Liver (tissue), 9 donors: ENCODE measurements around the gene CDH13. TPM values are rescaled to one million over a fixed set of nuclear protein-coding genes. Genes with fewer than 3 reads are reported as not detected.
A peak's percentile ranks its signal among the peaks of the same experiment; 100 is the strongest.

Experiments used
- DNase-seq: peaks from one replicate; pipeline ENCODE4 v3.0.0-alpha.2; 2017; ENCODE audit warnings: low spot score
- H3K27ac ChIP-seq, 2 donors: one replicate each; pipeline ENCODE4 v1.7.0; 2013; ENCODE audit warnings: inconsistent platforms in 2 of 2, low read length in 2 of 2, control low read depth in 1 of 2, low read depth in 1 of 2, mild to moderate bottlenecking in 1 of 2
- H3K27me3 ChIP-seq, 4 donors: one replicate each; pipeline versions ENCODE4 v1.6.1 to v1.7.0; 2013; ENCODE audit warnings: low read length in 3 of 4, inconsistent platforms in 1 of 4, mild to moderate bottlenecking in 1 of 4, moderate library complexity in 1 of 4; ENCODE audit not compliant: control insufficient read depth in 4 of 4, insufficient read depth in 4 of 4
- H3K36me3 ChIP-seq, 4 donors: one replicate each; pipeline versions ENCODE4 v1.6.1 to v1.7.0; 2013; ENCODE audit warnings: low read length in 3 of 4, mild to moderate bottlenecking in 3 of 4, low read depth in 1 of 4, moderate library complexity in 1 of 4; ENCODE audit not compliant: control insufficient read depth in 4 of 4, insufficient read depth in 3 of 4
- H3K4me1 ChIP-seq, 4 donors: one replicate each; pipeline versions ENCODE4 v1.6.1 to v1.7.0; 2013; ENCODE audit warnings: low read length in 3 of 4, mild to moderate bottlenecking in 3 of 4, moderate library complexity in 1 of 4; ENCODE audit not compliant: control insufficient read depth in 4 of 4, insufficient read depth in 4 of 4
- H3K4me3 ChIP-seq, 3 donors: one replicate each; pipeline versions ENCODE4 v1.6.1 to v1.7.0; 2013; ENCODE audit warnings: low read length in 3 of 3, control low read depth in 1 of 3, low read depth in 1 of 3, mild to moderate bottlenecking in 1 of 3
- H3K9ac ChIP-seq, 2 donors: one replicate each; pipeline ENCODE4 v1.7.0; 2013; ENCODE audit warnings: low read length in 2 of 2, mild to moderate bottlenecking in 2 of 2, moderate library complexity in 2 of 2, control low read depth in 1 of 2, low read depth in 1 of 2
- H3K9me3 ChIP-seq, 4 donors: one replicate each; pipeline versions ENCODE4 v1.6.1 to v1.7.0; 2013; ENCODE audit warnings: low read length in 3 of 4; ENCODE audit not compliant: control insufficient read depth in 4 of 4
- CTCF ChIP-seq: fragments of 150-350 bp; IDR thresholded peaks from 2 replicates; pipeline ENCODE4 v1.5.1; 2017; ENCODE audit warnings: improper control_type of control experiment, low read depth, low read length; ENCODE audit not compliant: missing input control
- EGR1 ChIP-seq, 2 donors: IDR thresholded peaks; 2 replicates each; pipeline ENCODE4 v1.6.1; 2016 to 2018; ENCODE audit warnings: antibody characterized with exemption in 2 of 2, low read depth in 2 of 2
- FOXA2 ChIP-seq: IDR thresholded peaks from 2 replicates; pipeline ENCODE4 v1.6.1; 2016; ENCODE audit warnings: antibody characterized with exemption
- GABPA ChIP-seq, 2 donors: IDR thresholded peaks in 1 of 2; conservative IDR thresholded peaks in 1 of 2; 2 replicates each; pipeline ENCODE4 v1.6.1; 2016; ENCODE audit warnings: antibody characterized with exemption in 2 of 2, mild to moderate bottlenecking in 1 of 2, moderate library complexity in 1 of 2
- HNF4A ChIP-seq, 2 donors: conservative IDR thresholded peaks; 2 replicates each; pipeline ENCODE4 v1.6.1; 2016; ENCODE audit warnings: antibody characterized with exemption in 2 of 2, mild to moderate bottlenecking in 2 of 2
- HNF4G ChIP-seq: IDR thresholded peaks from 2 replicates; pipeline ENCODE4 v1.6.1; 2016; ENCODE audit warnings: antibody characterized with exemption
- JUND ChIP-seq, 2 donors: IDR thresholded peaks; 2 replicates each; pipeline ENCODE4 v1.6.1; 2016; ENCODE audit warnings: antibody characterized with exemption in 2 of 2
- NR2F2 ChIP-seq: IDR thresholded peaks from 2 replicates; pipeline ENCODE4 v1.6.1; 2016; ENCODE audit warnings: antibody characterized with exemption
- RAD21 ChIP-seq, 2 donors: IDR thresholded peaks; 2 replicates each; pipeline ENCODE4 v1.6.1; 2016; ENCODE audit warnings: antibody characterized with exemption in 2 of 2, mild to moderate bottlenecking in 2 of 2
- REST ChIP-seq: IDR thresholded peaks from 2 replicates; pipeline ENCODE4 v1.6.1; 2016; ENCODE audit warnings: antibody characterized with exemption, mild to moderate bottlenecking
- RXRA ChIP-seq, 2 donors: IDR thresholded peaks; 2 replicates each; pipeline ENCODE4 v1.6.1; 2017 to 2018; ENCODE audit warnings: antibody characterized with exemption in 2 of 2, mild to moderate bottlenecking in 1 of 2
- TAF1 ChIP-seq: conservative IDR thresholded peaks from 2 replicates; pipeline ENCODE4 v1.6.1; 2016; ENCODE audit warnings: antibody characterized with exemption, mild to moderate bottlenecking
- YY1 ChIP-seq: IDR thresholded peaks from 2 replicates; pipeline ENCODE4 v1.6.1; 2016; ENCODE audit warnings: antibody characterized with exemption, mild to moderate bottlenecking
- ZBTB33 ChIP-seq: IDR thresholded peaks from 2 replicates; pipeline ENCODE4 v1.6.1; 2016; ENCODE audit warnings: antibody characterized with exemption
- WGBS: extraction: QIAGEN DNeasy Blood & Tissue Kit; methylation state at CpG from one replicate; pipeline ENCODE4 v1.1.7; 2013; 5-methylcytosine and 5-hydroxymethylcytosine counted together
- polyA plus RNA-seq, 2 donors: library from polyadenylated mRNA; stranded (reverse) in 1 of 2; unstranded in 1 of 2; fragments of 200-250 nt in 1 of 2; fragments of >200 nt in 1 of 2; fragmentation: Nextera tagmentation in 1 of 2; extraction: Ambion mirVana in 1 of 2; gene quantifications; one replicate each; pipeline versions ENCODE4 v1.2.1 to v1.2.3, GENCODE V29; 2013 to 2015
- total RNA-seq, 2 donors: library from RNA; depleted of rRNA; stranded (reverse); fragments of >200 nt; gene quantifications; one replicate each; pipeline ENCODE4 v1.2.3, GENCODE V29; 2014
- donor health status: healthy.
- donor health status: healthy.
- donor health status: healthy.
- donor health status: healthy.
- donor health status: healthy.

CDH13 gene
- total and polyA plus RNA-seq, 4 donors, result 0.21 to 1.5 (median 0.58) TPM

GRCh38 chr16:83285921-83286320 lies 659.2 kb downstream of the CDH13 start:
- H3K36me3 ChIP-seq, result no peaks in the 10 kb centered on the region
- TF ChIP-seq CTCF, result no peak
- no peak for TF ChIP-seq HNF4A (conservative IDR thresholded peaks at IDR 0.05)
- TF ChIP-seq HNF4G, result no peak
- TF ChIP-seq REST, result no peak
- TF ChIP-seq EGR1 (IDR thresholded peaks at IDR 0.05; ENCODE audit: low read depth in 2 of 2), result no peak
- TF ChIP-seq GABPA (IDR thresholded peaks at IDR 0.05 in 1 of 2, conservative IDR thresholded peaks at IDR 0.05 in 1 of 2), result no peak
- no peak overlapping the region for H3K4me3 ChIP-seq
- no peaks in the 10 kb centered on the region for H3K4me1 ChIP-seq
- no peak overlapping the region for H3K27ac ChIP-seq
- no peak overlapping the region for H3K9ac ChIP-seq
- 69% methylated on average over 6 of the region's 6 CpGs for WGBS
- no peaks in the 10 kb centered on the region for H3K9me3 ChIP-seq
- no peak for DNase-seq
- H3K27me3 ChIP-seq, result peaks cover 0 to 3% (median 0%) of the 10 kb centered on the region in 4 donors

- Histone ChIP-seq H3K4me1 (peaks cover 0 to 4% (median 0%) of the 10 kb centered on the region in 4 donors), H3K27me3 (peaks cover 0 to 3% (median 0%) of the 10 kb centered on the region in 4 donors), H3K9me3 (no peaks in the 10 kb centered on the region), H3K27ac (no peak overlapping the region), H3K36me3 (no peaks in the 10 kb centered on the region), H3K9ac (no peak overlapping the region), H3K4me3 (no peak overlapping the region)
- TF ChIP-seq RAD21 (IDR thresholded peaks at IDR 0.05) (no peak), EGR1 (IDR thresholded peaks at IDR 0.05; ENCODE audit: low read depth in 2 of 2) (no peak), FOXA2 (no peak), HNF4A (conservative IDR thresholded peaks at IDR 0.05) (no peak), RXRA (IDR thresholded peaks at IDR 0.05) (peak in 1 of 2 donors; percentile 7), YY1 (peak; percentile 15)
- no peak for DNase-seq
- 33% methylated on average over 2 of the region's 2 CpGs for WGBS
Measured at GRCh38 chr16:83296505-83296904, 669.7 kb downstream of the CDH13 start.

- Histone ChIP-seq H3K4me1 (peaks cover 0 to 4% (median 0%) of the 10 kb centered on the region in 4 donors), H3K27me3 (peaks cover 0 to 9% (median 0%) of the 10 kb centered on the region in 4 donors), H3K36me3 (no peaks in the 10 kb centered on the region), H3K9ac (no peak overlapping the region), H3K27ac (no peak overlapping the region), H3K4me3 (no peak overlapping the region), H3K9me3 (no peaks in the 10 kb centered on the region)
- no peak for DNase-seq
- no peak for TF ChIP-seq YY1
- TF ChIP-seq TAF1, result no peak
- no peak for TF ChIP-seq HNF4A (conservative IDR thresholded peaks at IDR 0.05)
- TF ChIP-seq ZBTB33, result no peak
- no peak for TF ChIP-seq JUND (IDR thresholded peaks at IDR 0.05)
- TF ChIP-seq REST, result no peak
- no peak for TF ChIP-seq NR2F2
- no peak for TF ChIP-seq RXRA (IDR thresholded peaks at IDR 0.05)
- no peak for TF ChIP-seq GABPA (IDR thresholded peaks at IDR 0.05 in 1 of 2, conservative IDR thresholded peaks at IDR 0.05 in 1 of 2)
Measured at GRCh38 chr16:83298541-83298940, 671.8 kb downstream of the CDH13 start.
